GM19468 (cell line): ENCODE results near the gene BRD3.

Source experiments
- ATAC-seq: cut with Tn5 transposase; IDR thresholded peaks from one replicate; pipeline ENCODE4 v1.9.1; 2021; ENCODE audit warnings: mild to moderate bottlenecking, moderate library complexity, moderate number of reproducible peaks; ENCODE audit not compliant: unreplicated experiment; ENCODE audit errors: extremely low read depth

Gene BRD3

DNA sequence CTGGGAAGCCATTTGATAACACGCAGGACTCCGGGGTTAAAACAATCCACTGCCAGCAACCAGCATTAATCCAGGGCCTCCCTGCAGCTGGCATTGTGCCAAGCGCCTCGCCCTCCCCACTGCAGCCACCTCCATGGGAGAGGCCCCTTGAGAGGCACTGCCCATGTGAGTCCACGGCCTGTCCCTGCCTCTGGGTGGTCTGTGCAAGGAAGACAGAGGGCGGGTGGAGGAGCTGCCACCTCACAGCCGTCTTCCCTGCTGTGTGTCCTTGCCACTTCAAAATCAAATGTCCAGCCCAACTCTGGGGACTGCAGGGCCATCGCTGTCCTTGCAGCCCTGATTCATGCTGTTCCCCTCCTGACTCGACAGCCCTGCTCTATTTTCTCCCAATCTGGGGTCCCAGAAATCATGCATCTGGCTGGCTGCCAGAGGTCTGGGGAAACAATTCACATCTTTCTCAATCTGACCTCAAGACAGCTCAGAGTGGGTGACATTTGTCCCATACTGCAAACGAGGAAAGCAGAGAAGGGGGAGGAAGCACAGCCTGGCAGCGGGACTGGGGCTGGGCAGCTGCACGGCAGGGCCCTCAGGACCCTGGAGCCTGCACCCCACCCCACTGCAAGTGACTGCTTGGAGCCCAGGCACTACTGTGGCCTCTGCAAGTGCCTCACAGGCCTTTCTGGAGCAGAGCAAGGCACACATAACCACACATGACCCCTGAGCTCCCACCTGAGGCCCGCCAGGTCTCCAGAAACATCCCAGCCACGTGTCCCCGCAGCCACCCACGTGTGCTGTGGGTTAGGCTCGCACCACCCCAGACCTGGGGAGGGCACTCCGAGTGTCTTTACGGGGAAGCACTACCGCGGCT lies 26.8 kb downstream of the BRD3 start:
- no peak for ATAC-seq

DNA sequence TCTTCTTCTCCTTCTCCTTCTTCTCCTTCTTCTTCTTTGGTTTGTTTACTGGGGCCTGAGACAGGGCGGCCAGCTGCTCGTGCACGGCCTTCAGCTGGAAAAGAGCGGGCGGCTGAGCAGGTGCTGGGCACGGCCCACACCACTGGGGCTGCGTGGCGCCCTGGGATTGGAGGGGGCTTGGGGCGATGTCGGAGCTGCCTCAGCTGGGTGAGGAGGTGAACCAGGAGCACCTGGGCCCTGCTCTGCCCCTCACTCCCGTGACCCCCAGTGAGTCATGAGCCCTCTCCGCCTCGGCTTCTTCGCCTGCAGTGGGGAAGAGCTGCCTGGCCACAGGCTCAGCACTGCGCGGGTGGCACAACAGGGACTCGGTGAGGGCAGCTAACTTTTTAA lies 27.7 kb downstream of the BRD3 start:
- no peak for ATAC-seq

DNA sequence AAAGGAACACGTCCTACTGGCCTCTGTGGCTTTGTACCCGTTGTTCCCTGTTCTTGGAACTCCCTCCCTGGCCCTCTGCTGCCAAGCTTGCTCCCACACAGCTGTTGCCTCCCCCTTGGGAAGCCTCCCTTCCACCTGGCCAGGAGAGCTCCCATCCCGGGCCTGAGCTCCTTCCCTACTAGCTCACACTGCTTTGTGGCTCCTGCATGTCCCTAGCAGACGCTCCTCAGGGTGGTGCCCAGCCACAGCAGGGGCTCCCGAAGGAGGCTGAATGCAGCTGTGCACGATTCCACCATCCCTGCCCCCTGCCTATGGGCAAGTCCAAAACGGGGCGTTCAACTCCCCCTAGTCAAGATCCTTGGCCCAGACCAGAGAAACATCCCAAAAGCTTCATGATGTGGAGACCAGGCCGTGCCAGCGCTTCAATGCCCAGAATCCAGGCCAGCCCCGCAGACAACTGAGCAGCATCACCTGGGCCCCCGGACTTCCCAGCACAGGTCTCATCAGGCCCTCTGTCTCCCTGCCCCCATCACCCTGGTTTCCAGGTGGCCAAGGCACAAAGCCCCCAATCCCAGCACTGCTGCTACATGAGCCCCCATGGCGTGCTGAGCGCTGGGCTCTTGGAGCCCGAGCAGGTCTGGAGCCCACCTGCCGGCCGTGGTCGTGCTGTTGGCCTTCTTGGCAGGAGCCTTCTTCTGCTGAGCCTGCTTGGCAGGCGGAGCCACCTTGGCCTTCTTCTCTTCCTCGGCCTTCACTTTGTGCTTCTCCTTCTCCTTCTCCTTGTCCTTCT lies 28.2 kb downstream of the BRD3 start:
- no peak for ATAC-seq

DNA sequence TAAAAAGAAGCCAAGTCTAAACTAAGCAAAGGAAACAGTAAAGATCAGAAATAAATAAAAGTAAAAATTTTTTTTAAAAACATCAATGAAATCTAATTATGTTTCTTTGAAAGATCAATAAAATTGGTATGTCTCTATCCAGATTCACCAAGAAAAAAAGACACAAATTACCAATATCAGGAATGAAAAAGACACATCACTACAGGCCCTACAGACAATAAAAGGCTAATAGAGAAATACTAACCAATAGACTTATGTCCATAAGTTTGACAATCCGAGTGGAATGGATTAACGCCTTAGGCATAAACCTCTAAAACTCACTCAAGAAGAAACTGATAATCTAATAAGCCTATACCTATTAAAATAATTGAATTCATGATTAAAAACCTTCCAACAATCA lies 30.2 kb downstream of the BRD3 start:
- ATAC-seq = no peak

DNA sequence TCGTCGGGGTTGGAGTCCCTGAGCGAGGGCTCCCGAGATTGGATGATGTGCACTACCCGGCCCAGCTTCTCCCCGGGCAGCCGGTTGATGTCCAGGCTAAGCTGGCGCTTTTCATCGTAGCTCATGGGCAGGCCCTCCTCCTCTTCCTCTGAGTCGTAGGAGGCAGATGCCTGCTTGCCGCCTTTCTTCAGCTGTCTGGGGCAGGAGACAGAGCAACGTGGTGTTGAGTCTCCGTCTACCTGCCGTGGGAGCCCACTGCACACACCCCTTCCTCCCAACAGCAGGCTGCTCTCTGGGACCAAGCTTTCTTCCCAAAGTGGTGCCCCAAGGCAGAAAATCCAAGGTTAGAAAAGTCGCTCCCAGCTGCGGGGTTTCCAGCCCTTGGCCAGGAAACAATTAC lies 31.7 kb downstream of the BRD3 start:
- ATAC-seq = no peak

DNA sequence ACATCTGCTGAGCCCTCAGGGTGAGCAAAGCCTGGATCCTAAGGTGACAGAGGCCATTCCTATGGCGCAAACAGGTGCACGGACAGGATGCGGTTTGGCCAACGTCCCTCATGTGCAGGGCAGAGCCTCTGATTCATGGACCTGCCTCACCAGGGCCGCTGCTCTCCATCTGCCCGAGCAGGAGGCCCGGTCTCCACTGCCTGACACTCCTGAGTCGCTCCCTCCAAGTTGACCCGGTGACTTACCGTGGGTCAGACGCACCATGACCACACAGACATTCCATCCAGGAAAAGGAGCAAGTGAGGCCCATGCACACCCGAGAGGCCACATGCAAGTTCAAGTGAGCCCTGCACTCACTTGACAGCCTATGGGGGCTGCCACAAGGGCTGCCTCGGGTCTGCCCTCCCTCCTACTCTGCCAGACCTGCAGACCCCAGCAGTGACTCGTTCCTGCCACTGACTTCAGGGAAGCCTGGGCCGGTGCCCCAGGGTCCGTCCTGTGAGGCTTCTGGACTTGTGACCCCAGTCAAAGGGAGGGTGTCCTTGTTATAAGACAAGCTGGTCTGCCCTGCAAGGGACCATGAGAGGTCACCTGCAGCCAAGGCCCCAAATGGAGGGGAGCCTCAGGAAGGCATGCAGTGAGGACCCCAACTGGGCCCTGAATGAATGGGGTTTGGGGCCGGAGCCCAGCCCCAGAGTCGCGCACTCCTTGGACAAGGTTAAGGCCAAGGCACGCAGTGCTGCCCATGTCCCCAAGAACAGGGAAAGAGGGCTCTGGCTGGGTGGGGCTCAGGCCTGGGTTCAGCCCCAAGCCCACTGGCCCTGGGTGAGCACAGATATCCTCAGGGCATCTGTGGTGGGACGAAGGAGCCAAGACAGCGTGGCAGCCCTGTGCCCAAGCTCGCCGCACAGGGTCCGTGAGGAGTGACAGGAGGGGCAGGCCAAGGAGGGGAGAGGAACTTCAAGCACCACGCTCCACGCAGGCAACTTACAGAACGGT lies 32.5 kb downstream of the BRD3 start:
- ATAC-seq = no peak

DNA sequence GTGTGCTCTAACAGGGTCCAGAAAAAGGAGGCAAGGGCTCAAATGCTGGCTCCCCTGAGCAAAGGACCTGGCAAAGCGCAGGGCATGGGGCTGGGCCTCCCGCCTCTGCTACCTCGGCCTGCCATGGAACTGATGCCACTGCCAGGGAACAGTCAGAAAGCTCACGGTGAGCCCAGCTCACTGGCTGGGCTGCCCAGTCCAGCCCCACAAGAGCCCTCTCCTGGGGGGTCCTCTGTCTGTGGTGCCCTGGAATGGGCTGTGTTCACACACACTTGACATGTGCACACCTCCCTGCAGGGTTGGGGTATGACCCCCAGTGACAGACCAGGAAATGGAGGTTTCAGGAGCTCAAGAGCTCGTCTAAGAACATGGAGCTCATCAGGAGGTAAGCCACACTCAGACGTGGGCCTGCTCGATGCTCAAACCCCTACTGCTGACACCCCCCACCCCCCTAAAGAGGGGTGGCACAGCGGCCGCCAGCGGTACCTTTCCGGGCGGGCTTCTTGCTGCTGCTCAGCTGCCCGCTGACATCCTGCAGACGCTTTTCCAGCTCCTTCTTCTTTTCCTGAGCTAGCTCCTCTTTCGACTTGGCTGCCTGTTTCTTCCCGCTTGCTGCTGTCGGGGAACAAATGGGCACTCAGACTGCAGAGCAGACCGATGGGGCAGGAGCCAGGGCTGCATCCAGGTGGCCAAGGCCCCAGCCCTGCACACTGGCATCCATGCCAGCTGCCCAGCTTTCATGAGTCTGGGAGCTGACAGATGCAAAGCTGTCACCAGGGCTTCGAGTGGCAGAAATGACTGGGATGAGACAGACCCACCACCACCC lies 33.4 kb downstream of the BRD3 start:
- no peak for ATAC-seq

DNA sequence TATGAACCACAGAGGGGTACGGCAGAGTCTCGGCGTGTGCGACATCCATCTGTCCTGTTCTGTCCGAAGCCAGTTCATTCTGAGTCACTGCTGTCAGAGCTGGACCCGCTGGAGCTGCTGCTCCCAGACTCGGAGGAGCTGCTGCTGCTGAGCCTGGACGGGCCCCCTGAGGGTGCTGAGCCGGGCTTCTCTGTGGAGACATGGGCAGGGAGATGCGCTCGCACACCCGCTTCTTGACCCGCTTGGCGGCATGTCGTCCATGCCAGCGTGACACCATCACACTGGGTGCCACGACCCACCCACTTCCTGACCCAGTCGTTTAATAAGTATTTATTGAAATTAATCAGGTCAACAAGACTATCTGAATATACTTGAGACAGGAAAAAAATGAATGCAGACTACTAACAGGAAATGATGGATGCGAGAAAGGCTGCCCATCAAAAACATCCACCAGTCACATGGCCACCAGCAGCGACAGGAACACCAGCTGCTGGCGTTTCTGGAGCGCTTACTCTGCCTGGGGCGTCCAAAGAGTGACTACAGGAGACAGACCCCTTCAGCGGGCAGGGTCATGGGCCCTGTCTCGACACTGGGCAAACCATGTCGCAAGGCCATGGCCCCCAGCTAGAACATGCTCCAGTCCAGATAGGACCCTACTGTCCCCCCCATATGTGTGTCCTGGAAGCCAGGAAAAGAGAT lies 34.2 kb downstream of the BRD3 start:
- ATAC-seq = no peak

DNA sequence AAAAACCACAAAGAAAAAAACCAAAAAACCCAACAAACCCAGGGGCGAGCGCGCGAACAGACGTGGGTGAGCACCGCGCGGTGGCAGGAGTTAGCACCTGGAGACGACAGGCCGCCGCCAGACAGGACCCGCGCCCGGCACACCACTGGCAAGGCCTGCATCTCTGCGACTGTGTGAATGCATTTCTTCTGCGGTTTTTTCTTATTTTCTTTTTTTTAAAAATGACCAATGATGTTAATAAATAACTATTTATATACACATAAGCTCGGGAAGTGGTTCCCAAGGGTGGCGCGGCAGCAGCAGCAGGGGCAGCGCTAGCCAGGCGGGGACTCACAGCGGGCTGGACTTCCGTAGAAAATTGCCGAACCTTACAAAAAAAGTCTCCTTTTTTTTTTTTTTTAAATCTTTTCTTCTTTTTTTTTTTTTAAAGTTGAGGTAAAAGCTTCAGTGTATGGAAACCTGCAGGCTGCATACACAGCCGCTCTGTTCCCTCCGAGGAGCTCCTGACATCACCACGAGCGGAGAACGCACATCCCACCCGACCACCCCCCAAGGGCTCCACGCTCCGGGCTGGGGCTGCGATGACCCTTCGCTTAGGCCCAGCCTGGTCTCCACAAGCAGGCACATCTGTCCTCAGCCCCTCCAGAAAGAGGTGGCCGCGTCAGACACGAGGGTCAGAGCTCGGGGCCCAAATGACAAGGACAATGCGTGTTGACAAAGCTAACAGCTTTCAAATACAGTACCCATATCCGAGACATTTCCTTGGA lies 35.2 kb downstream of the BRD3 start:
- ATAC-seq = no peak

DNA sequence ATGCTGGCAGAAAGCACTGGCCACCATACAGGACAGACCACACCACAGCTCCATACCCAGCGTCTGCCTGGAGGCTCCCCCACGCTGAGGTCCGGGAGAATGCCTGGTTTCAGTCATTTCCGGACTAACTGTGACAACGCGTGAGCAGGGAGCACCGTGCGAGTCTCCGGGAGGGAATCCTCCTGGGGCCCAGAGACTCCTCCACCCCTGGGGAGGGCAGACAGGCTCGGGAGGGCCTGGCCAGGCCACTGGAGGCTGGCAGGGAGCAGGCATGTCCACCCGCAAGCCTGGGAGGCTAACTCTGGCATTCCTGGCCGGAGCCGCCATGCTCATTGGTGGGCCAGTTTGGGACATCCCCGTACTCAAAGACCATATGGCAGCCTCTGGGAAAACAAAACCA lies 36.0 kb downstream of the BRD3 start:
- ATAC-seq = no peak

DNA sequence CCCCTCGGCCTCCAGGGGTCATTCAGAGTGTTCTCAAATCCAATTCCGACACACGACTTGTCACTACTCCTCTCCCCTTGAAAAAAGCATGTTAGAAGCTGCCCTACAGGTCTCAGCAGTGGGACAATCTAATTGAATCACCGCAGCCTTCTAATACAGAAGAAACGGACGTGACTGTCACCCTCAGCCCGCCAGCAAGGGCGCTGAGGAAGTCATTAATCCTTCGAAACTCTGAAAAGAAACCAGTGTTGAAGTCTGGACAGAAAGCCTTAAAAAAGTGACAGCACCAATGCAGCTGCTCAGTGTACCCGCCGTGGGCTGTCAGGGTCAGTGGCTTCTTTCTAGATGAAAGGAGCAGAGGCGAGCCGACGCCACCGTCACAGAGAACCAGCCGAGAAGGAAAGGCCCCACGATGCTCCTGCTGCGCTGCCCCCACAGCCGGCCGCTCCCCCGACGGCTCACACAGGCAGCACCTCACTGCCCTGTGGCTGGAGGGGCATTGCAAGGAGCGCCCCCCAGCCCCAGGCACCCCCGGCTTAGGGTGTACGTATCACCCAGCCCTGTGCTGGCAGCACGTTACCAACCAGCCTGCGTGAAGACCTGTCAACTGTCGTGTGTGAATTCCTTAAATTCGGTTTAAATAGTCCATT lies 36.9 kb downstream of the BRD3 start:
- ATAC-seq = no peak

DNA sequence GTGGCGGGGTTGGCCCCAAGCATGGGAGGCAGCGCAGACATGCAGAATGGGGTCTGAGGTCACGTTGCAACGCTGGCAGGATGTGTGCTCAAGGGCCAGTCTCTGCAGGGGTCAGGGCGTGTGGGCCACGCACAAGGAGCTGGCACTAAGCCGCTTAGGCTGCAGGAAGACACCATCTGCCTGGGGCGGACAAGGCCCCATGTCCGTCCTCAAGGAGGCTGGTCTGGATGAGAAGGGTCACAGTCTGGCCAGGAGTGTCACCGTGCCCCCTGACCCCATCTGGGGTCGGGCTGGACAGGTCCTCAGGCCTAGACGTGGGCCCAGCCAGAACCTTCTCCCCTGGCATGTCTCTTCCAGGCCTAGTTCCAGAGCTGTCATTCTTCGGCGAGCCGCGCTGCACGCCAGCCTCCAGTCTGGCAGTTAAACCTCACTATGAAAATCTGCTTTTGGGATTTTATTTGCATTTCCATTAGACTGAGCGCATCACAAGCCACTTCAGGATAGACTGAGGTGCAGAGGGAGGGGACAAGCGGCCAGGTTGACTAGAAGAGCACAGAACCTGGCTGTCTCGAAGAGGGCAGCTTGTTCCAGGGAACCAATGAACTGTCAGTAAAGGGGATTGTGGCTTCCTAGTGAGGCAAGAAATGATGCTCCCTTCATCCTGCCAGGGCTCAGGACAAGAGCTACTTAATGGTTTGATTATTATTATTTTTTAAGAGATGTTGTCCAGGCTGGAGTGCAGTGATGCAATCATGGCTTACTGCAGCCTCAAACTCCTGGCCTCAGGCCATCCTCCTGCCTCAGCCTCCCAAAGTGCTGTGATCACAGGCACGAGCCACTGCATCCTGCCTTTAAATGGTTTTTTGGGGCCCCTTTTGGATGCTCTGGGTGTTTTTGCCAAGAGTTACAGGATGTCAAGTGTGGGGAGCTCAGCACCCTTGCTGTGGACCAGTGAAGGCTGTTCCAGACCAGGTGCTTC lies 38.3 kb downstream of the BRD3 start:
- no peak for ATAC-seq

DNA sequence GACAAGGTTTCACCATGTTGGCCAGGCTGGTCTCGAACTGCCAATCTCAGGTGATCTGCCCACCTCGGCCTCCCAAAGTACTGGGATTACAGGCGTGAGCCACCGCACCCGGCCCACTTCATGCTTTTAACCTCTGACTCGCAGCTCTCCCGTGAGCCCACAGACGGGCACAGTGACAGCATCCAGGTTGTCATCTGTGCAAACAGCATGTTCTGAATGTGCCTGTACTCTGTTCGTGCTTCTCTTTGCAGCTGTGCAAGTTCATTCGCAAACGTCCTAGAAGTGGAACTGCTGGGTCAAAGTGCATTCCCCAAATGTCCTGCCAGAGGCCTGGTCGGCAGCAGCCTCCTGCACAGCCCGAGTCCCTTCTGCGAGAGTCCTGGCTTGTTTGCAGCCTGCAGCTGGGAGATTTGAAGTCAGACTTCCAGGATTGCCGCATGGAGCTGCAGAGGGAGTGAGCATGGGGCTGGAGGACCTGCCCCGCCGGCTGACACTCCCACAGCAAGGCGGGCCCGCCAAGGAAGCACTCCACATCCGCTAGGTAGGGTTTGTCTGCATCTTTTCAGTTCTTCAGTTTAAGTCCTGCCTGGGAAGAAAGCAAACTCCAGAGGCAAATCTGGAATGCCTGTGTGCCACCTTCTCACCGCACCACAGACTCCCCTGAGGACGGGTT lies 39.1 kb downstream of the BRD3 start:
- ATAC-seq = no peak

DNA sequence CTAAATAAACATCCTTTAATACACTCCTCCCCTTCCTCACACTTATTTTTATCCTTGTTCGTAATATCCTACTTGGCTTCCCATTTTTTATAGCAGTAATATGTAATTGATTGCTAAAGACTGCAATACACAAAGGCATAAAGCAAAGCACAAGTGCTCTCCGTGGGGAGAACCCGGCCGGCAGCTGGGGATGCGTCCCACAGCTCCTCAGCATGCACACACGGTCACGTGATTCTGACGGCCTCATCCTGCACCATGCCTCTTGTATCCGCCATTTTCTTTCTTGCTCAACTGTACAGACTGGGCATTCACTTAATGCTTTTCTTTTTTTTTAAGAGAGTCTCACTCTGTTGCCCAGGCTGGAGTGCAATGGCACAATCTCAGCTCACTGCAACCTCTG lies 39.8 kb downstream of the BRD3 start:
- no peak for ATAC-seq

DNA sequence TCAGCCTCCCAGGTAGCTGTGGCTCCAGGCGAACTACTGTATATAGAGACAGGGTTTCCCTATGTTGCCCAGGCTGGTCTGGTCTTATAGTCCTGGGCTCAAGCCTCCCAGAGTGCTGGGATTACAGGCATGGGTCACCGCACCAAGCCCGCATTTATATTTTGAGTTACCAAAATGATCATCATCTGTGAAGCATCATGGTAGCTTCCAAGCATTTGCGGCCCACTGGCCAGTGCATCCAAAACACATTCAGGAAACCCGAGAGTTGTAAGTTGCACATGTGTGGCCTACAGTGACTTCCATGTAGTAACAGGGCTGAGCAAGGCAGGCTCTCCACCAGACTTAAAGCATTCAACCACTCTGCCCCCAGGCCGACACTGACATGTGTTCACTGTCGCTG lies 40.3 kb downstream of the BRD3 start:
- ATAC-seq = no peak

DNA sequence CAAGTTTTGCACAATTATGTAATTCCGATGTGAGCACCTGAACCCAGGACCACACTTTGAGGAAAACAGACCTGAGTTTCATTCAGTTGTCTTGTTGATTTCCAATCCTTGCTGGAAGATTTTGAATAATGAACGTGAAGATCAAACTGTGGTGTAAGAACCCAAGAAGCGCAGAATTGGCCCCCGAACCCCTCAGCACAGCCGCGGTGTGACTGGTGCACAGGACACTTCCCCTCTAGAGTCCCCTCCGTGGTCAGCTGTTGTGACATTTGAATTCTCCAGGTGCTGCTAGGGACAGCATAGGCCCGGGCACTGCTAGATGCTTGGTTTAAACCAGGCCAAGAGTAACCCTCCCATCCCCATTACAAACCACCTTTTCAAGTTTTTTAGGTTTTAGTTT lies 40.8 kb downstream of the BRD3 start:
- ATAC-seq = no peak
